OCI-LY7 (cell line): ENCODE data around the gene HSPBP1.

Experiments
- EZH2phosphoT487 ChIP-seq: fragments of 200-600 bp; sonication (generic); IDR thresholded peaks from 2 replicates; pipeline ENCODE4 v1.6.1; 2018; ENCODE audit warnings: low read depth, borderline replicate concordance, mild to moderate bottlenecking, mixed run types, antibody characterized with exemption, low read length, moderate library complexity, mixed read lengths
- TF ChIP-seq, protein P1 (sequence below): fragments of 200-600 bp; sonication (generic); conservative IDR thresholded peaks from 2 replicates; pipeline ENCODE4 v1.5.1; 2014; ENCODE audit warnings: mild to moderate bottlenecking, antibody characterized with exemption, low read length, moderate library complexity, mixed read lengths

DNA sequence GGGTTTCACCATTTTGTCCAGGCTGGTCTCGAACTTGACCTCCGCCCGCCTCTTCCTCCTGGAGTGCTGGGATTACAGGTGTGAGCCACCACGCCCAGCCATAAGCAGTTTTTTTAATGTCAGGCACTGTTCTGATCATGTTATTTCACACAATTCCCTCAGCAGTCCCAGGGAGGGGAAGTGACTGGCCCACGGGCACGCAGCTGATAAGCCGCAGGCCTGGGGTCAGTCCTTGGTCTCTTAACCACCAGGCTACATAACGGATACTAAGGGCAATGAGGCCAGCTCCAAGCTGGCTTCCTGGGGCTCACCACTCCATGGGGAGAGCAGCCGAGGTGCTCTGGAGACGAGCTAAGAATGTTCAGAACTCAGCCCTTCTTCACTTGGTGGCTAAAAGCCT, 17.4 kb upstream of the HSPBP1 start:
- TF ChIP-seq, protein P1, sequence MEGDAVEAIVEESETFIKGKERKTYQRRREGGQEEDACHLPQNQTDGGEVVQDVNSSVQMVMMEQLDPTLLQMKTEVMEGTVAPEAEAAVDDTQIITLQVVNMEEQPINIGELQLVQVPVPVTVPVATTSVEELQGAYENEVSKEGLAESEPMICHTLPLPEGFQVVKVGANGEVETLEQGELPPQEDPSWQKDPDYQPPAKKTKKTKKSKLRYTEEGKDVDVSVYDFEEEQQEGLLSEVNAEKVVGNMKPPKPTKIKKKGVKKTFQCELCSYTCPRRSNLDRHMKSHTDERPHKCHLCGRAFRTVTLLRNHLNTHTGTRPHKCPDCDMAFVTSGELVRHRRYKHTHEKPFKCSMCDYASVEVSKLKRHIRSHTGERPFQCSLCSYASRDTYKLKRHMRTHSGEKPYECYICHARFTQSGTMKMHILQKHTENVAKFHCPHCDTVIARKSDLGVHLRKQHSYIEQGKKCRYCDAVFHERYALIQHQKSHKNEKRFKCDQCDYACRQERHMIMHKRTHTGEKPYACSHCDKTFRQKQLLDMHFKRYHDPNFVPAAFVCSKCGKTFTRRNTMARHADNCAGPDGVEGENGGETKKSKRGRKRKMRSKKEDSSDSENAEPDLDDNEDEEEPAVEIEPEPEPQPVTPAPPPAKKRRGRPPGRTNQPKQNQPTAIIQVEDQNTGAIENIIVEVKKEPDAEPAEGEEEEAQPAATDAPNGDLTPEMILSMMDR: no peak
- TF ChIP-seq EZH2phosphoT487: no peak
